Neural progenitor cell (in vitro differentiated cells): Measurements from ENCODE around the gene GUCY1A2. TPM values are rescaled to one million over a fixed set of nuclear protein-coding genes. Genes with fewer than 3 reads are reported as not detected.

Experiments used
- DNase-seq: peaks from one replicate; pipeline ENCODE4 v3.0.0-alpha.2; 2016; ENCODE audit warnings: low spot score
- H2AFZ ChIP-seq: fragments of 200-600 bp; sonication (generic); replicated peaks from 2 replicates; pipeline ENCODE4 v1.6.1; 2016; ENCODE audit warnings: antibody characterized with exemption
- H3F3A ChIP-seq: fragments of 200-600 bp; sonication (generic); 2 replicates; pipeline ENCODE4 v1.6.1; 2016; ENCODE audit warnings: antibody characterized with exemption, low read depth
- H3K27ac ChIP-seq: fragments of 200-600 bp; sonication (generic); 2 replicates; pipeline ENCODE4 v1.5.1; 2016; ENCODE audit warnings: mild to moderate bottlenecking
- H3K27me3 ChIP-seq: fragments of 200-600 bp; sonication (generic); 2 replicates; pipeline ENCODE4 v1.6.1; 2016; ENCODE audit warnings: mild to moderate bottlenecking, moderate library complexity
- H3K36me3 ChIP-seq: fragments of 200-600 bp; sonication (generic); 2 replicates; pipeline ENCODE4 v1.5.1; 2016
- H3K4me1 ChIP-seq: fragments of 200-600 bp; sonication (generic); 2 replicates; pipeline ENCODE4 v1.6.1; 2016; ENCODE audit warnings: mixed run types
- H3K4me2 ChIP-seq: fragments of 200-600 bp; sonication (generic); 2 replicates; pipeline ENCODE4 v1.6.1; 2016
- H3K4me3 ChIP-seq: fragments of 200-600 bp; sonication (generic); 2 replicates; pipeline ENCODE4 v1.5.1; 2016
- H3K79me2 ChIP-seq: fragments of 200-600 bp; sonication (generic); 2 replicates; pipeline ENCODE4 v1.6.1; 2016; ENCODE audit warnings: low read depth
- H3K9ac ChIP-seq: fragments of 200-600 bp; sonication (generic); 2 replicates; pipeline ENCODE4 v1.6.1; 2016
- H3K9me3 ChIP-seq: fragments of 200-600 bp; sonication (generic); 2 replicates; pipeline ENCODE4 v1.5.1; 2016; ENCODE audit warnings: low read depth
- H4K20me1 ChIP-seq: fragments of 200-600 bp; sonication (generic); 2 replicates; pipeline ENCODE4 v1.6.1; 2016; ENCODE audit warnings: low read depth
- H3K27ac Mint-ChIP-seq: 3 replicates; pipeline ENCODE4 v1.8.0; 2021; ENCODE audit warnings: mixed read lengths
- H3K27me3 Mint-ChIP-seq: 2 replicates; pipeline ENCODE4 v1.8.0; 2022; ENCODE audit warnings: low read depth, mild to moderate bottlenecking, inconsistent platforms, moderate library complexity, mixed read lengths; ENCODE audit not compliant: insufficient read depth
- H3K36me3 Mint-ChIP-seq: 3 replicates; pipeline ENCODE4 v1.8.0; 2021; ENCODE audit warnings: mixed read lengths
- H3K4me1 Mint-ChIP-seq: 3 replicates; pipeline ENCODE4 v1.8.0; 2021; ENCODE audit warnings: mixed read lengths
- H3K4me3 Mint-ChIP-seq: 3 replicates; pipeline ENCODE4 v1.8.0; 2021; ENCODE audit warnings: mild to moderate bottlenecking, moderate library complexity, mixed read lengths
- H3K9me3 Mint-ChIP-seq: 3 replicates; pipeline ENCODE4 v1.8.0; 2020; ENCODE audit warnings: mixed read lengths
- EZH2 ChIP-seq: fragments of 200-600 bp; sonication (generic); IDR thresholded peaks from 2 replicates; pipeline ENCODE4 v1.6.1; 2017; ENCODE audit warnings: antibody characterized with exemption, mild to moderate bottlenecking, moderate library complexity
- EZH2phosphoT487 ChIP-seq: fragments of 200-600 bp; sonication (generic); IDR thresholded peaks from 2 replicates; pipeline ENCODE4 v1.6.1; 2017; ENCODE audit warnings: antibody characterized with exemption
- total RNA-seq: library from RNA; depleted of rRNA; stranded (reverse); fragments of >200 nt; gene quantifications from 2 replicates; pipeline ENCODE4 v1.2.3, GENCODE V29; 2015; ENCODE audit warnings: low replicate concordance
- TF ChIP-seq, protein P1 (sequence below): fragments of 200-600 bp; sonication (generic); IDR thresholded peaks from 2 replicates; pipeline ENCODE4 v1.5.1; 2017; ENCODE audit warnings: antibody characterized with exemption, mild to moderate bottlenecking

Gene GUCY1A2
- total RNA-seq, 1 donor from 2014 or later: 0.54 TPM

DNA sequence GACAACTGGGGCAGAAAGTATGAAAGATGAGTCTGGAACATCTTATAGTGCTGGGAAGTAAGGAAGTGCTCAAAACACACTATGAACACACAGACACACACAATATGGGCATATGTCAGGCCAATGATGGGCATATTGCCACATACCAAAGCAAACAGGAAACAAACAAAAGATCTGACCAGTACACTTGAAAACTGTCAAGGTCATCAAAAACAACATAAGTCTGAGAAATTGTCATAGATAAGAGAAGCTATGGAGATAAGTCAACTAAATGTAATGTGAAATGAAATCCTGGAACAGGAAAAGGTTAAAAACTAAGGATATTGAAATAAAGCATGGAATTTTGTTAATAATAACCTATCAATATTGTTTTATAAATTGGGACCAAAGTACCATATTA lies 46.4 kb downstream of the GUCY1A2 start:
- no peak overlapping the region for H3K27ac Mint-ChIP-seq
- Histone ChIP-seq H3K9ac (no peak overlapping the region), H3K27me3 (no peaks in the 10 kb centered on the region), H4K20me1 (no peaks in the 10 kb centered on the region), H3K36me3 (no peaks in the 10 kb centered on the region), H2AFZ (no peak overlapping the region), H3K9me3 (no peaks in the 10 kb centered on the region), H3K79me2 (no peaks in the 10 kb centered on the region), H3K4me3 (no peak overlapping the region), H3K4me2 (no peak overlapping the region), H3K4me1 (peaks cover 13% of the 10 kb centered on the region), H3K27ac (no peak overlapping the region), H3F3A (no peaks in the 10 kb centered on the region)
- H3K4me1 Mint-ChIP-seq: peaks cover 14% of the 10 kb centered on the region
- no peaks in the 10 kb centered on the region for H3K9me3 Mint-ChIP-seq
- TF ChIP-seq, protein P1, sequence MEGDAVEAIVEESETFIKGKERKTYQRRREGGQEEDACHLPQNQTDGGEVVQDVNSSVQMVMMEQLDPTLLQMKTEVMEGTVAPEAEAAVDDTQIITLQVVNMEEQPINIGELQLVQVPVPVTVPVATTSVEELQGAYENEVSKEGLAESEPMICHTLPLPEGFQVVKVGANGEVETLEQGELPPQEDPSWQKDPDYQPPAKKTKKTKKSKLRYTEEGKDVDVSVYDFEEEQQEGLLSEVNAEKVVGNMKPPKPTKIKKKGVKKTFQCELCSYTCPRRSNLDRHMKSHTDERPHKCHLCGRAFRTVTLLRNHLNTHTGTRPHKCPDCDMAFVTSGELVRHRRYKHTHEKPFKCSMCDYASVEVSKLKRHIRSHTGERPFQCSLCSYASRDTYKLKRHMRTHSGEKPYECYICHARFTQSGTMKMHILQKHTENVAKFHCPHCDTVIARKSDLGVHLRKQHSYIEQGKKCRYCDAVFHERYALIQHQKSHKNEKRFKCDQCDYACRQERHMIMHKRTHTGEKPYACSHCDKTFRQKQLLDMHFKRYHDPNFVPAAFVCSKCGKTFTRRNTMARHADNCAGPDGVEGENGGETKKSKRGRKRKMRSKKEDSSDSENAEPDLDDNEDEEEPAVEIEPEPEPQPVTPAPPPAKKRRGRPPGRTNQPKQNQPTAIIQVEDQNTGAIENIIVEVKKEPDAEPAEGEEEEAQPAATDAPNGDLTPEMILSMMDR: no peak
- TF ChIP-seq EZH2: no peak
- no peak for TF ChIP-seq EZH2phosphoT487
- no peaks in the 10 kb centered on the region for H3K27me3 Mint-ChIP-seq
- H3K36me3 Mint-ChIP-seq: no peaks in the 10 kb centered on the region
- no peak overlapping the region for H3K4me3 Mint-ChIP-seq
- DNase-seq: no peak

DNA sequence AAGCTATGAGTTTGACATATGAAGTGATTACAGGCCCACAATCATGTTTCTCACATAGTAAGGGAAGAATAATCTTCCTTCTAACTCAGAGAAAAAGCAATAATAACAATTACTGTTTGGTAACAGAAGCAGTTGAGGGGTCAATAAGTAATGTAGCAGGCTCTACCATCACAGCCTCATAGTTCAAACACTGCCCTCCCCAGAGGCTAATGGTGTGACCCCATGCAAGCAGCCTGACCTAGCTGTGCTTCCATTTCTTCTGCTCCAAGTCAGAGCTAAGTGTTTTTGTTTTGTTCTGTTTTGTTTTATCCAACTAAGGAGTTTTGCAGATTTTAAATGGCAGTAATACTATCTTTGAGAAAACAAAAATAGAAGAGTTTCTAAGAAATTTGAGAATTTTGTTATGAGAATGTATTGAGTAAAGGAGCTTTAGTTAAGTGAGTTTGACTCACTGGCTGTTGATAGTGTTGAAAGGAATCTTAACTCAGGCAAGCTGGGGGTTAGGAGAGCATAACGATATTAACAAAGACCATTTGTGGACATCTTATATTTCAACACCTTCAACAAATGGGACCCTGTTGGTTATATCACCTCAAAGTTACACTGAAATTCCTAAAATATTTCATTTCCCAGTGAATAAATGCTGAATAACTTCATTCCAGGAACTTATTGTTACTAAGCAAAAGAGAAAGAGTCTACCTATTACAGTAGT lies 48.5 kb downstream of the GUCY1A2 start:
- no peaks in the 10 kb centered on the region for H4K20me1 ChIP-seq
- H3K4me3 ChIP-seq: no peak overlapping the region
- DNase-seq: no peak
- no peaks in the 10 kb centered on the region for H3F3A ChIP-seq
- H3K27ac ChIP-seq: peak overlapping the region; percentile 3
- Mint-ChIP-seq H3K27me3 (no peaks in the 10 kb centered on the region), H3K4me1 (peaks cover 17% of the 10 kb centered on the region), H3K36me3 (no peaks in the 10 kb centered on the region), H3K9me3 (no peaks in the 10 kb centered on the region), H3K4me3 (no peak overlapping the region), H3K27ac (peak overlapping the region; percentile 58)
- no peaks in the 10 kb centered on the region for H3K36me3 ChIP-seq
- H3K9ac ChIP-seq: no peak overlapping the region
- no peak overlapping the region for H3K4me2 ChIP-seq
- no peaks in the 10 kb centered on the region for H3K79me2 ChIP-seq
- peak overlapping the region; percentile 40 for H2AFZ ChIP-seq
- no peaks in the 10 kb centered on the region for H3K27me3 ChIP-seq
- no peak for TF ChIP-seq EZH2phosphoT487
- TF ChIP-seq, protein P1: no peak
- H3K4me1 ChIP-seq: peaks cover 13% of the 10 kb centered on the region
- no peaks in the 10 kb centered on the region for H3K9me3 ChIP-seq

DNA sequence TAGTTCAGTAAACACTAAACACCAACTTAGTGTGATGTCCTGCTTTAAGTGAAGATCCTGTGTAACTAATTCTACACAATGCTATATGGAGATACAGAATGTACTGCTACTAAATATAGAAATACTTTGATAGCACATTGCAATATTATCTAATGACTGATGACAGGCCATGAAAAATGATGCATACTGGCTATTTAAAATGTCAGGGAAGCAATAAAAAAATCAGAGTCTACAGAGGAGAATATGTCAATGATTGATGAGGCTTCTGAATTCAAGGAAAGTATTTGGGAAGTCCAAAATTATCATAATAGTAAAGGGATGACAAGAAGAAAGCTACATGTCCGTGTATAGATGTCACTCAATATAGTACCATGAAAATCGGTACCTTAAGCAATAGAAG lies 55.3 kb downstream of the GUCY1A2 start:
- Histone ChIP-seq H3K27ac (no peak overlapping the region), H4K20me1 (no peaks in the 10 kb centered on the region), H3K9ac (no peak overlapping the region), H3K79me2 (no peaks in the 10 kb centered on the region), H3K4me2 (no peak overlapping the region), H3K36me3 (no peaks in the 10 kb centered on the region), H3F3A (peaks cover 2% of the 10 kb centered on the region), H3K27me3 (no peaks in the 10 kb centered on the region), H2AFZ (no peak overlapping the region), H3K4me3 (no peak overlapping the region), H3K4me1 (peaks cover 31% of the 10 kb centered on the region), H3K9me3 (no peaks in the 10 kb centered on the region)
- Mint-ChIP-seq H3K36me3 (peaks cover 2% of the 10 kb centered on the region), H3K4me1 (peaks cover 47% of the 10 kb centered on the region), H3K27me3 (no peaks in the 10 kb centered on the region), H3K27ac (no peak overlapping the region), H3K9me3 (no peaks in the 10 kb centered on the region), H3K4me3 (no peak overlapping the region)
- TF ChIP-seq, protein P1: no peak
- TF ChIP-seq EZH2phosphoT487 (no peak), EZH2 (no peak)
- no peak for DNase-seq
